Type B pancreatic cell (in vitro differentiated cells): ENCODE results near the gene GFI1B. TPM values are rescaled to one million over a fixed set of nuclear protein-coding genes. Genes with fewer than 3 reads are reported as not detected.

Experiments
- DNase-seq: peaks from one replicate; pipeline ENCODE4 v3.0.0; 2021; ENCODE audit warnings: mixed read lengths; ENCODE audit not compliant: unreplicated experiment; ENCODE audit errors: extremely low spot score
- H3K27ac Mint-ChIP-seq: 2 replicates; pipeline ENCODE4 v1.8.0; 2021; ENCODE audit warnings: mild to moderate bottlenecking, mixed read lengths
- H3K27me3 Mint-ChIP-seq: 2 replicates; pipeline ENCODE4 v1.8.0; 2021; ENCODE audit warnings: mixed read lengths
- H3K36me3 Mint-ChIP-seq: 2 replicates; pipeline ENCODE4 v1.8.0; 2021; ENCODE audit warnings: mixed read lengths
- H3K4me1 Mint-ChIP-seq: one replicate; pipeline ENCODE4 v1.8.0; 2021; ENCODE audit warnings: mixed read lengths; ENCODE audit not compliant: unreplicated experiment
- H3K4me3 Mint-ChIP-seq: 2 replicates; pipeline ENCODE4 v1.8.0; 2021; ENCODE audit warnings: mild to moderate bottlenecking, mixed read lengths
- H3K9me3 Mint-ChIP-seq: 2 replicates; pipeline ENCODE4 v1.8.0; 2021; ENCODE audit warnings: mixed read lengths
- CTCF ChIP-seq: fragments of 200-600 bp; sonication (generic); conservative IDR thresholded peaks from 2 replicates; pipeline ENCODE4 v1.5.0; 2021; ENCODE audit warnings: antibody characterized with exemption, mild to moderate bottlenecking
- long read RNA-seq: library from polyadenylated mRNA; unstranded; transcript quantifications from one replicate; pipeline ENCODE4 v2.0.0, GENCODE V29; 2020
- total RNA-seq: library from RNA; stranded (reverse); gene quantifications from 2 replicates; pipeline ENCODE4 v1.2.1, GENCODE V29; 2021; ENCODE audit warnings: low replicate concordance

The GFI1B gene
- 0.45 TPM in 1 of 2 replicates, not detected in the other for total RNA-seq
- long read RNA-seq, result 0 reads

- no peak for TF ChIP-seq CTCF
- Mint-ChIP-seq H3K9me3 (no peaks in the 10 kb centered on the region), H3K27me3 (peaks cover 77% of the 10 kb centered on the region), H3K4me3 (no peak within 1 kb of the TSS), H3K36me3 (no peaks in the 10 kb centered on the region), H3K27ac (no peak within 1 kb of the TSS), H3K4me1 (no peaks in the 10 kb centered on the region)
- no peak for DNase-seq
Observed at GRCh38 chr9:132978451-132979131, at the start of gene GFI1B. Gene GFI1B (plus strand): TSS chr9:132978694. CDS start chr9:132986679, 7,985 bp downstream.

GRCh38 chr9:132931178-132931735 is 47.2 kb upstream of the GFI1B start:
- no peak for TF ChIP-seq CTCF
- H3K27ac Mint-ChIP-seq, result no peak overlapping the region
- H3K9me3 Mint-ChIP-seq, result no peaks in the 10 kb centered on the region
- H3K4me3 Mint-ChIP-seq, result no peak overlapping the region
- peaks cover 4% of the 10 kb centered on the region for H3K4me1 Mint-ChIP-seq
- DNase-seq, result no peak
- H3K36me3 Mint-ChIP-seq, result peaks cover 24% of the 10 kb centered on the region
- H3K27me3 Mint-ChIP-seq, result no peaks in the 10 kb centered on the region

- no peak for DNase-seq
- Mint-ChIP-seq H3K4me1 (peaks cover 4% of the 10 kb centered on the region), H3K4me3 (no peak overlapping the region), H3K36me3 (peaks cover 10% of the 10 kb centered on the region), H3K27me3 (no peaks in the 10 kb centered on the region), H3K27ac (no peak overlapping the region), H3K9me3 (no peaks in the 10 kb centered on the region)
- TF ChIP-seq CTCF, result no peak
Observed at GRCh38 chr9:132935026-132935425, 43.5 kb upstream of the GFI1B start.

GRCh38 chr9:132937463-132937901 is 41.0 kb upstream of the GFI1B start:
- peaks cover 8% of the 10 kb centered on the region for H3K4me1 Mint-ChIP-seq
- H3K27ac Mint-ChIP-seq, result no peak overlapping the region
- H3K4me3 Mint-ChIP-seq, result no peak overlapping the region
- H3K36me3 Mint-ChIP-seq, result peaks cover 4% of the 10 kb centered on the region
- H3K27me3 Mint-ChIP-seq, result no peaks in the 10 kb centered on the region
- TF ChIP-seq CTCF, result no peak
- DNase-seq, result no peak
- H3K9me3 Mint-ChIP-seq, result no peaks in the 10 kb centered on the region

- H3K27ac Mint-ChIP-seq, result no peak overlapping the region
- H3K9me3 Mint-ChIP-seq, result no peaks in the 10 kb centered on the region
- TF ChIP-seq CTCF, result no peak
- no peak overlapping the region for H3K4me3 Mint-ChIP-seq
- peaks cover 18% of the 10 kb centered on the region for H3K4me1 Mint-ChIP-seq
- H3K27me3 Mint-ChIP-seq, result no peaks in the 10 kb centered on the region
- DNase-seq, result no peak
- no peaks in the 10 kb centered on the region for H3K36me3 Mint-ChIP-seq
Observed at GRCh38 chr9:132939169-132939568, 39.3 kb upstream of the GFI1B start.
